Fibroblast of mammary gland (primary cell): ENCODE measurements around the gene PRKD3.
"Not testable (repeated sequence)": the region's sequence is repeated elsewhere in the genome, so short reads cannot be mapped to it uniquely, and the experiment has no call there.

Source experiments
- DNase-seq: peaks from one replicate; pipeline ENCODE4 v3.0.0-alpha.2; 2010; ENCODE audit warnings: low read depth
- H3K4me3 ChIP-seq: 2 replicates; pipeline ENCODE4 v1.5.1; 2011; ENCODE audit warnings: low read depth, mild to moderate bottlenecking, low read length, moderate library complexity; ENCODE audit not compliant: control insufficient read depth
- CTCF ChIP-seq: conservative IDR thresholded peaks from 2 replicates; pipeline ENCODE4 v1.5.1; 2011; ENCODE audit warnings: low read depth, low read length, inconsistent platforms; ENCODE audit not compliant: control insufficient read depth, insufficient read depth

Gene PRKD3

DNA sequence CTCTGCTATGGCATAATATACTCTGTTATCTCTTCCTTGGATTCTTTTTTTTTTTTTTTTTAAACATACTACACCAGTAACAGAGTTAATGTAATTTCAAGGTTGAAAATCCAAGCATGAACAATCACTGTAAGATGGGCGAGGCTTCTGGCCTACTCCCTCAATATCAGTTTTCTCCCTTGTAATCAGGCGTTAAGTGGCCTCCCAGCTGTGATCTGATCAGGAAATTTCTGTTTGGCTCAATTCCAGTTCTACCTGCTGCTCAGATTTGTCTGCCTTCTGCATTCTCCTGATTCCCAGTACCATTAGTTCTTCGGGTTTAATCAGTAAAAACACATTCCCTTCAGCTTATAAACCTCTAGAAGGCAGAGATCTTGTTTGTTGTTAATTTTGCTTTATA lies 18.6 kb downstream of the PRKD3 start:
- H3K4me3 ChIP-seq = no peak overlapping the region
- no peak for DNase-seq
- no peak for TF ChIP-seq CTCF

DNA sequence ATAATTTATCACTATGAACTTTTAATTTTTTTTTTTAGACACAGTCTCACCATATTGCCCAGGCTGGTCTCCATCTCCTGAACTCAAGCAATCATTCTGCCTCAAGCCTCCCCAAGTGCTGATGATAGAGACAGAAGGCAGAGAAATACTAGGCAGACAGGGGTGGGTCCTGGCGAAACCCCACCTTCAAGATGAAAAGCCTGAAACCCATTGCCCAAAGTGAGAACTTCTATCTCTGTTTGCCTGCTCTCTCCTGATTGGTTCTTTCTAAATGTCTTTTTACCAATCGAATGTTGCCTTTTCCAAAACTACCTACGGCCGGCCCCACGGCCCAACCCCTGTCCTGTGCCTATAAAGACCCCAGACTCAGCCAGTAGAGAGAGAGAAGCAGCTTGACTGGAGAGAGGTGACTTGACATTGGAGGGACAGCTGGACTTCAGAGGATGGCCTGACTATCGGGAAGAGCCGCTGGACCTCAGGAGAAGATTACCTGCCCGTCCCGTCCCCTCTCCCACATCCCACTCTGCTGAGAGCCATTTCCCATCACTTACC lies 21.9 kb downstream of the PRKD3 start:
- TF ChIP-seq CTCF = no peak
- no peak overlapping the region for H3K4me3 ChIP-seq
- no peak for DNase-seq

- TF ChIP-seq CTCF = no peak
- H3K4me3 ChIP-seq = no peak overlapping the region
- no peak for DNase-seq
These were observed 23.2 kb downstream of the PRKD3 start for GRCh38 chr2:37301408-37301807.

DNA sequence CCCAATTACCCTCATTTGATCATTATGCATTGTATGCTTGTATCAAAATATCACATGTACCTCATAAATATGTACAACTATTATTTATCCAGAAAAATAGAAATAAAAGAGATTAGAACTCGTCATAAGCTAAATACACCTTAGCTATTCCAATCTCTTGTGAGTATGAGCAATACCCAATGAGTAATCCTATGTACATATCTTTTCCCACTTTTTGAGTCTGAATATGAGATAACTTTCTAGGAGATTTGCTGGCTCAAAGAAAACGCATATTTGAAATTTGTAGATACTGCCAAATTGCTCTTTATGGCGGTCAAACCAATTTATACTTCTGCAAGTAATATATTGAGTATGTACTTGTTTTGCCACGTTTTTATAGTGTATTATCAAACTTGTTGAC lies 24.1 kb downstream of the PRKD3 start:
- no peak for TF ChIP-seq CTCF
- DNase-seq = no peak
- no peak overlapping the region for H3K4me3 ChIP-seq

DNA sequence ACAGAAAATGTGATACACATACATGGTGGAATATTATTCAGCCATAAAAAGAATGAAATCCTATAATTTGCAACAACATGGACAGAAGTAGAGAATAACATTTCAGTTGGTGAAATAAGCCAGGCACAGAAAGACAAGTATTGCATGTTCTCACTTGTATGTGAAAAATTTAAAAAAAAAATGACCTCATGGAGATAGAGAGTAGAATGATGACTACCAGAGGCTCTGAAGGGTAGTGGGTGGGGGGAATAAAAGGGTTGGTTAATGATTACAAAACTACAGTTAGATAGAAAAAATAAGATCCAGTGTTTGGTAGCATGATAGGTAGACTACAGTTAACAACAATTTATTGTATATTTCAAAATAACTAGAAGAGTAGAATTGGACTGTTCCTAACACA lies 24.5 kb downstream of the PRKD3 start:
- no peak for TF ChIP-seq CTCF
- no peak for DNase-seq
- no peak overlapping the region for H3K4me3 ChIP-seq

DNA sequence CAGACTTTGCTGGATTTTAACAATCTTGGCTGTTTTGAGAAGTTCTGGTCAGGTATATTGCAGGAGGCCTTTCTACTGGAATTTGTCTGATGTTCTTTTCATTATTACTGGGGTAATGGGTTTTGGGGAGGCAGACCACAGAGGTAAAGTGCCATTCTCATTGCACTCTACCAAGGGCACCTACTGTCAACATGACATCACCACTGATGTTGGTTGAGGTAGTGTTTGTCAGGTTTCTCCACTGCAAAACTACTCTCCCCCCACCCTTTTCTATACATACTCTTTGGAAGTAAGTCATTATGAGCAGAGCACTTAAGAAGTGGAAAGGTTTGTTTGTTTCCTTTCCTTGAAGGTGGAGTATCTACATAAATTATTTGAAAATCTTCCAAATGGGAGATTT lies 27.0 kb downstream of the PRKD3 start:
- H3K4me3 ChIP-seq = no peak overlapping the region
- no peak for DNase-seq
- TF ChIP-seq CTCF = no peak

GRCh38 chr2:37295469-37296073 lies 29.1 kb downstream of the PRKD3 start:
- no peak for DNase-seq
- TF ChIP-seq CTCF = no peak
- no peak overlapping the region for H3K4me3 ChIP-seq

GRCh38 chr2:37294858-37295257 lies 29.8 kb downstream of the PRKD3 start:
- not testable (repeated sequence) for DNase-seq, H3K4me3 ChIP-seq
